Measurements from ENCODE around the gene POTEJ. TPM values are rescaled to one million over a fixed set of nuclear protein-coding genes. Genes with fewer than 3 reads are reported as not detected.
"Not testable (repeated sequence)": the region's sequence is repeated elsewhere in the genome, so short reads cannot be mapped to it uniquely, and the experiment has no call there.

POTEJ gene
- total RNA-seq, 3 donors from 2014 or later (not counting 1 experiment from before 2014, with no cell fraction given), result not detected

DNA sequence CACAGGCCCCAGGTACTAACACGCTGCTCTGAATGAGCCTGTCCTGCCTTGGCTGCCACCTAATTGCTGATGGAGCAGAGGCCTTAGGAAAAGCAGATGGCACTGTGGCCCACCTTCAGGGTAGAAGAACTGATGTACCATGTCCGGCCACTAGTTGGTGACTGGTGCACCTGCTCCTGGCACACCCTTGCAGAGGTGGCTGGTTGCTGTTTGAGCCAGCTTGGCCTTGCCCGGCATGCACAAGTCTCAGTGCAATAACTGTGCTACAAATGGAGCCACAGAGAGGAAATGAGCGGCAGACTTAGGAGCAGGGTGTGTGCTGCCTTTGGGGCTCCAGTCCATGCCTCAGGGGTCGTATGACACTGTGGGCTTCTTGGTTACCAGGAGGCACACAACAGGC, 54.4 kb downstream of the POTEJ start:
- H3K4me3 Mint-ChIP-seq; H3K9me3 ChIP-seq (ENCODE audit: control insufficient read depth, insufficient read depth, low read length); H3K4me3 ChIP-seq (ENCODE audit: low read length); H3K36me3 Mint-ChIP-seq; H3K27me3 ChIP-seq (ENCODE audit: control insufficient read depth, insufficient read depth, low read length); H3K9me3 Mint-ChIP-seq; H3K27me3 Mint-ChIP-seq (ENCODE audit: low read depth in 2 of 2); intact Hi-C loops (cut with micrococcal nuclease); H3K4me1 Mint-ChIP-seq; H3K27ac Mint-ChIP-seq; H3K4me1 ChIP-seq (ENCODE audit: control insufficient read depth, insufficient read depth, low read length); H3K36me3 ChIP-seq (ENCODE audit: control insufficient read depth, insufficient read depth, low read length); ATAC-seq; DNase-seq; H3K27ac ChIP-seq (ENCODE audit: low read length): not testable (repeated sequence)
- 83% methylated on average over 5 of the region's 5 CpGs for WGBS (ENCODE audit: insufficient coverage)

- H3K4me1 ChIP-seq (ENCODE audit: control insufficient read depth, insufficient read depth, low read length); ATAC-seq; H3K4me1 Mint-ChIP-seq; H3K27ac Mint-ChIP-seq; H3K4me3 Mint-ChIP-seq; H3K9me3 ChIP-seq (ENCODE audit: control insufficient read depth, insufficient read depth, low read length); H3K36me3 Mint-ChIP-seq; H3K36me3 ChIP-seq (ENCODE audit: control insufficient read depth, insufficient read depth, low read length); H3K4me3 ChIP-seq (ENCODE audit: low read length); H3K27me3 Mint-ChIP-seq (ENCODE audit: low read depth in 2 of 2); H3K27me3 ChIP-seq (ENCODE audit: control insufficient read depth, insufficient read depth, low read length); H3K27ac ChIP-seq (ENCODE audit: low read length); DNase-seq; intact Hi-C loops (cut with micrococcal nuclease); H3K9me3 Mint-ChIP-seq: not testable (repeated sequence)
- WGBS (ENCODE audit: insufficient coverage), result 93% methylated on average over 10 of the region's 10 CpGs
Observed at GRCh38 chr2:130667516-130667915, 56.3 kb downstream of the POTEJ start.

GRCh38 chr2:130670026-130670745, 58.9 kb downstream of the POTEJ start:
- H3K27me3 ChIP-seq (ENCODE audit: control insufficient read depth, insufficient read depth, low read length); H3K27ac ChIP-seq (ENCODE audit: low read length); H3K4me1 Mint-ChIP-seq; H3K36me3 Mint-ChIP-seq; H3K9me3 ChIP-seq (ENCODE audit: control insufficient read depth, insufficient read depth, low read length); H3K4me3 Mint-ChIP-seq; H3K36me3 ChIP-seq (ENCODE audit: control insufficient read depth, insufficient read depth, low read length); H3K27me3 Mint-ChIP-seq (ENCODE audit: low read depth in 2 of 2); H3K9me3 Mint-ChIP-seq; H3K4me1 ChIP-seq (ENCODE audit: control insufficient read depth, insufficient read depth, low read length); H3K27ac Mint-ChIP-seq; H3K4me3 ChIP-seq (ENCODE audit: low read length); intact Hi-C loops (cut with micrococcal nuclease); DNase-seq; ATAC-seq: not testable (repeated sequence)
- WGBS (ENCODE audit: insufficient coverage), result 88% methylated on average over 11 of the region's 13 CpGs

DNA sequence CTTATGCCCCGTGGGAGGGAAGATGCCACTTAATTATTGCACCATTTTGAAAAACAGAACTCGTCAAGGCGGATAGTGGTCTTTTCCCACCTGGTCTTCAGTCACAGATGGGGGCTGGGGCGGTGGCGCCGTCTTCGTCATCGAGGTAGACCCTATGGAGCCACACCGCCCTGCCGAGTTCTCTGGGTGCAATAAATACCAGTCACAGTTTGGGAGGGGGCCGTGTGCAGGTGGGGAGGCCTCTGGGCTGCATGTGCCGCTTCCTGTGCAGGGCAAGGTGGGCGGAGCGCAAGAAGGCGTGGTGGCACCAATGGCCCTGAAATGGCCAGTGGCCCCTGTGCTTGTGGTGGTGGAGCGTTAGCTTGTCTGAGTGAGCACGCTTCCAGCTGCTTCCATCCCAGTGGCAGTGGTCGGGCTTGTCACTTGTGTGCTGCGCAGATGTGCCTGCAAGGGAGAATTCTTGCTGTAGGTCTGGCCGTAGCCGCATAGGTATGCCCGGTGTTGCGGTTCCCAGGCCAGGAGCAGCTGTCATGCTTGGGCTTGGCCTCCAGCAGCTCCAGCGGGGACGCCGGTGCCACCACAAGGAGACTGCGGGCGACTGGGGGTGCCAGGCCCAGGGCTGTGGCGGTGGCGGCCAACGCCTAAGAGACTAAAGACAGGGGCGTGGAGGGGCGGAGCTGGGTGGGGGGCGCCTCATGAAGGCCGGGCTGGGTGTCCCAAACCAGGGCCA, 81.0 kb downstream of the POTEJ start:
- H3K27ac Mint-ChIP-seq; H3K9me3 Mint-ChIP-seq; H3K4me3 Mint-ChIP-seq; H3K9me3 ChIP-seq (ENCODE audit: control insufficient read depth, insufficient read depth, low read length); H3K4me1 ChIP-seq (ENCODE audit: control insufficient read depth, insufficient read depth, low read length); H3K36me3 ChIP-seq (ENCODE audit: control insufficient read depth, insufficient read depth, low read length); H3K4me1 Mint-ChIP-seq; H3K4me3 ChIP-seq (ENCODE audit: low read length); H3K36me3 Mint-ChIP-seq; H3K27me3 ChIP-seq (ENCODE audit: control insufficient read depth, insufficient read depth, low read length); DNase-seq; H3K27ac ChIP-seq (ENCODE audit: low read length); intact Hi-C loops (cut with micrococcal nuclease): not testable (repeated sequence)
- peak in 2 of 3 donors; percentile 2 to 14 for ATAC-seq
- peaks cover 2 to 21% of the 10 kb centered on the region in 2 donors for H3K27me3 Mint-ChIP-seq (ENCODE audit: low read depth in 2 of 2)
- 44% methylated on average over 12 of the region's 35 CpGs for WGBS (ENCODE audit: insufficient coverage)

GRCh38 chr2:130693474-130693873, 82.2 kb downstream of the POTEJ start:
- peak overlapping the region; percentile 87 for H3K4me3 Mint-ChIP-seq
- H3K9me3 ChIP-seq (ENCODE audit: control insufficient read depth, insufficient read depth, low read length); H3K9me3 Mint-ChIP-seq; H3K27me3 ChIP-seq (ENCODE audit: control insufficient read depth, insufficient read depth, low read length); H3K36me3 Mint-ChIP-seq; H3K27ac ChIP-seq (ENCODE audit: low read length); H3K27ac Mint-ChIP-seq; H3K4me1 ChIP-seq (ENCODE audit: control insufficient read depth, insufficient read depth, low read length); H3K4me3 ChIP-seq (ENCODE audit: low read length); H3K36me3 ChIP-seq (ENCODE audit: control insufficient read depth, insufficient read depth, low read length); intact Hi-C loops (cut with micrococcal nuclease); H3K4me1 Mint-ChIP-seq: not testable (repeated sequence)
- H3K27me3 Mint-ChIP-seq (ENCODE audit: low read depth in 2 of 2), result peaks cover 2 to 21% of the 10 kb centered on the region in 2 donors
- DNase-seq (peak in 1 of 2 donors; percentile 11), ATAC-seq (peak in 2 of 3 donors; percentile 26 to 72)
- 3% methylated on average over 30 of the region's 37 CpGs for WGBS (ENCODE audit: insufficient coverage)

GRCh38 chr2:130703250-130703649, 92.0 kb downstream of the POTEJ start:
- H3K4me1 Mint-ChIP-seq; H3K27ac ChIP-seq (ENCODE audit: low read length); H3K4me3 Mint-ChIP-seq; H3K4me1 ChIP-seq (ENCODE audit: control insufficient read depth, insufficient read depth, low read length); H3K9me3 Mint-ChIP-seq; H3K27ac Mint-ChIP-seq; H3K36me3 Mint-ChIP-seq; intact Hi-C loops (cut with micrococcal nuclease); ATAC-seq; H3K27me3 ChIP-seq (ENCODE audit: control insufficient read depth, insufficient read depth, low read length); DNase-seq; H3K4me3 ChIP-seq (ENCODE audit: low read length); H3K9me3 ChIP-seq (ENCODE audit: control insufficient read depth, insufficient read depth, low read length); H3K36me3 ChIP-seq (ENCODE audit: control insufficient read depth, insufficient read depth, low read length): not testable (repeated sequence)
- 0% methylated on average over 1 of the region's 3 CpGs for WGBS (ENCODE audit: insufficient coverage)
- H3K27me3 Mint-ChIP-seq (ENCODE audit: low read depth in 2 of 2), result peaks cover 12 to 14% of the 10 kb centered on the region in 2 donors

Data from natural killer cell (primary cell).